ENCODE measurements around the gene ZNF337.

The ZNF337 gene

DNA sequence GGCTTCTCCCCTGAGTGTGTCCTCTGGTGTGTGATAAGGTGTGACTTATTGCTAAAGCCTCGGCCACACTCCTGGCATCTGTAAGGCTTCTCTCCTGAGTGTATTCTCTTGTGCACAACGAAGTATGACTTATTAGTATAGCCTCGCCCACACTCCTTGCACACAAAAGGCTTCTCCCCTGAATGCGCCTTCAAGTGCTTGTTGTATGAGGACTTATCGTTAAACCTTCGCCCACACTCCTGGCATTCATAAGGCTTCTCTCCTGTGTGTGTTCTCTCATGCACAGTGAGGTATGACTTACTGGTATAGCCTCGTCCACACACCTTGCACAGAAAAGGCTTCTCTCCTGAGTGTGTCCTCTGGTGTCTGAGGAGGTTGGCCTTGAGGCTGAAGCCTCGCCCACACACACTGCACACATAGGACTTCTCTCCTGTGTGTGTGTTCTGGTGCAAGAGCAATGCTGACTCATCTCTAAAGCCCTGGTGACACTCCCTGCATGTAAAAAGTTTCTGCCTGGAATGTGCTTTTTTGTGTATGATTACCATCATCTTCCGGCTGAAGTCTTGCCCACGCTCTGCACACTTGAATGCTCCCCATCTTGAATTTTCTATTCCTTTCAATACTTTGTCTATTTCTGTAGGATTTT, 20.4 kb downstream of the ZNF337 start:
- no peak overlapping the region for H3K4me3 ChIP-seq (replicated peaks; ENCODE audit: low read depth, low read length)
- TF ChIP-seq, protein P1, sequence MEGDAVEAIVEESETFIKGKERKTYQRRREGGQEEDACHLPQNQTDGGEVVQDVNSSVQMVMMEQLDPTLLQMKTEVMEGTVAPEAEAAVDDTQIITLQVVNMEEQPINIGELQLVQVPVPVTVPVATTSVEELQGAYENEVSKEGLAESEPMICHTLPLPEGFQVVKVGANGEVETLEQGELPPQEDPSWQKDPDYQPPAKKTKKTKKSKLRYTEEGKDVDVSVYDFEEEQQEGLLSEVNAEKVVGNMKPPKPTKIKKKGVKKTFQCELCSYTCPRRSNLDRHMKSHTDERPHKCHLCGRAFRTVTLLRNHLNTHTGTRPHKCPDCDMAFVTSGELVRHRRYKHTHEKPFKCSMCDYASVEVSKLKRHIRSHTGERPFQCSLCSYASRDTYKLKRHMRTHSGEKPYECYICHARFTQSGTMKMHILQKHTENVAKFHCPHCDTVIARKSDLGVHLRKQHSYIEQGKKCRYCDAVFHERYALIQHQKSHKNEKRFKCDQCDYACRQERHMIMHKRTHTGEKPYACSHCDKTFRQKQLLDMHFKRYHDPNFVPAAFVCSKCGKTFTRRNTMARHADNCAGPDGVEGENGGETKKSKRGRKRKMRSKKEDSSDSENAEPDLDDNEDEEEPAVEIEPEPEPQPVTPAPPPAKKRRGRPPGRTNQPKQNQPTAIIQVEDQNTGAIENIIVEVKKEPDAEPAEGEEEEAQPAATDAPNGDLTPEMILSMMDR (IDR thresholded peaks at IDR 0.05; ENCODE audit: low read depth, low read length, missing control alignments), result no peak
- DNase-seq (ENCODE audit: extremely low read depth, low read depth), result peak; percentile 17

DNA sequence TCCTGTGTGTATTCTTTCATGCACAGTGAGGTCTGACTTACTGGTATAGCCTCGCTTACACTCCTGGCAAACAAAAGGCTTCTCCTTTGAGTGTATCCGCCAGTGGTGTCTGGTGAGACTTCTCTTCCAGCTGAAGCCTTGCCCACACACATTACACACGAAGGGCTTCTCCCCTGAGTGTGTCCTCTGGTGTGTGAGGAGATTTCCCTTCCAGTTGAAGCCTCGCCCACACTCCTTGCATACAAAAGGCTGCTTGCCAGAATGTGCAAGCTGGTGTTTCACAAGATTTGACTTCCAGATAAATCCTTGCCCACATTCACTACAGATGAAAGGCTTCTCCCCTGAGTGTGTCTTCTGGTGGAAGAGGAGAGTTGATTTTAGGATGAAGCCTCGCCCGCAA, 21.5 kb downstream of the ZNF337 start:
- TF ChIP-seq, protein P1 (IDR thresholded peaks at IDR 0.05; ENCODE audit: low read depth, low read length, missing control alignments), result no peak
- DNase-seq (ENCODE audit: extremely low read depth, low read depth), result no peak
- no peak overlapping the region for H3K4me3 ChIP-seq (replicated peaks; ENCODE audit: low read depth, low read length)

DNA sequence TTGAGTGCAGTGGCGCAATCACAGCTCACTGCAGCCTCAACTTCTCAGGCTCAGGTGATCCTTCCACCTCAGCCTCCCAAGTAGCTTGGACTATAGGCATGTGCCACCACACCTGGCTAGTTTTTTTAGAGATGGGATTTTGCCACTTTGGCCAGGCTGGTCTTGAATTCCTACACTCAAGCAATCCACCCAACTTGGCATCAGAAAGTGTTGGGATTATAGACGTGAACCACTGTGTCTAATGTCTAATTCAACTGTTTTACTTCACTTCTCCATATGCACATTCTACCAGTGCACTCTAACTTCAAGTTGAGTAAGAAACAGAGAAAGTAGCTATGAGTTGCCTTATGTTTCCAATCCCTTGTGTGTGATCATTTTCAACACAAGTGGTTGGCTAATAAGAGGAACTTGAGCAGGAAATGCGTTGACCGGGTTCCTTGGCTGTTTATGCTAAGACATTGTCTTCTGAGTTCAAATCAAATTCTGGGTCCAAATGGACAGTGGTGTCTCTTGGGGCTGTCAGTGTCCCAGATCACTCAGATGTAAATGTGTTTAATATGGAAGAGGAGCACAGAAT, 23.9 kb downstream of the ZNF337 start:
- TF ChIP-seq, protein P1 (IDR thresholded peaks at IDR 0.05; ENCODE audit: low read depth, low read length, missing control alignments), result no peak
- no peak overlapping the region for H3K4me3 ChIP-seq (replicated peaks; ENCODE audit: low read depth, low read length)
- no peak for DNase-seq (ENCODE audit: extremely low read depth, low read depth)

DNA sequence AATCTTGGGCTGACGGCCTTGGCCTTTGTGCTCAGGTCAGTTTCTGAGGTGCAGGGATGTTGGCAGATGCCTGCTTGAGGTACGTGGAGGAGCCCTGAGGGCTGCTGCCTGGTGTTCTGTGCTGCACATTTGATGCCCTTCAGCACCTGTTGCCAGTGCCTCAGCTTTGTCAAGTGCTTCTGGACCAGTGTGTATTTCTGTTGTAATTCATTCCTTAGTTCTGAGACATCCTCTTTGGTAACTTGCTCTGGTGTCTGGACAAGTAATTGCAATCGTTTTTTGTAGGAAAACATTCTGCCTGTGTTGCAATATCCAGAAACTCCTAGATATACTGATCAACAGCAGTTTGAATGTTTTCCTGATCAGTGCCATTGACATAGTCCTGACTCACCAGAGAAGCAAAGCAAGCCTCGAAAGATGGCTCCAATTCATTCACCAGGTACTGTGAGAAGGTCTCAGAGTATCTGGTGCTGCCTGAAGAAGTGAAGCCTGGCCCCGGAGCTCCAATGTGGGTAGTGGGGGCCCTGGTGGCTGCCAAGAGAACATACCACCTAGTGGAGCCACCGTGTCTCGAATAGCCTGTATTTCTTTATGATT, 26.7 kb downstream of the ZNF337 start:
- TF ChIP-seq, protein P1 (IDR thresholded peaks at IDR 0.05; ENCODE audit: low read depth, low read length, missing control alignments), result peak; percentile 17
- H3K4me3 ChIP-seq (replicated peaks; ENCODE audit: low read depth, low read length), result no peak overlapping the region
- no peak for DNase-seq (ENCODE audit: extremely low read depth, low read depth)

DNA sequence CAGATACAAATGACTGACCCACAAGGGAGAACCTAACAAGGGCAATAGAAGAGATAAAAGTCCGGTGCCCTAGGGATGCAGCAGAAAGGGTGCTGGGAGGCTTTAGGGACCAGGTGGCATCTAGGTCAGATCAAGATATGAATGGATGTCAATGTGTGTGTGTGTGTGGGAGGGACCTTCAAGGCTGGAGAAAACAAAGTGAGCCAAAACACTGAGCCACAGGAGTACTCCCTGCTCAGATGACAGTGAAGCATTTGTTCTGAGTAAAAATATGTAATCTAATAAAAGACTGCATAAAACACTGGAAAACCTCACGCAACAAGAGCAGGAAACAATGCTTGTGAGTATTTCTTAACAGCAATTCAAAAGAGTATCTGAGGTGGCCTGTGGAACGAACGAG, 28.2 kb downstream of the ZNF337 start:
- TF ChIP-seq, protein P1 (IDR thresholded peaks at IDR 0.05; ENCODE audit: low read depth, low read length, missing control alignments), result no peak
- H3K4me3 ChIP-seq (replicated peaks; ENCODE audit: low read depth, low read length), result no peak overlapping the region
- no peak for DNase-seq (ENCODE audit: extremely low read depth, low read depth)

DNA sequence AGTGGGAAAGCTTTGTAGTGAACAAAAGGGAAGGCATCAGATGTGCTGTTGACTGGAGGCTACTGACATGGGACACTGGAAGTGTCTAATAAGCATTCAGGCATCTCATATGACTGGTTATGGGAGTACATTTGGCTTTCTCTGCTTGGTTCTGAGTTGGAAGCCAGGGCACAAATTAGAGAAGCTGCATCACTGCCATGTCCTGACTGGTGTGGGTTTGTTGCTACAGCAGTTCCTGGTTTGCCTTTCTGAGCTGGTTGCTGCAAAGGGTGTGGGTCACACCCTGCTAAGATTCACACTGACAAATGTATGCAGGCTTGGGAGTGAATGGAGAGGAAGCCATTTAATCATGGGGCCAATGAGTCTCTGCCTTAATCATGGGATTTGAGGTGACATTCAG, 36.7 kb downstream of the ZNF337 start:
- TF ChIP-seq, protein P1 (IDR thresholded peaks at IDR 0.05; ENCODE audit: low read depth, low read length, missing control alignments), result no peak
- H3K4me3 ChIP-seq (replicated peaks; ENCODE audit: low read depth, low read length), result no peak overlapping the region
- no peak for DNase-seq (ENCODE audit: extremely low read depth, low read depth)

Data from HFF-Myc (cell line).